SU-DHL-6 (cell line): ENCODE results near the gene PKNOX2.

Experiments used
- EZH2phosphoT487 ChIP-seq: fragments of 200-600 bp; sonication (generic), shearing (Covaris generic); conservative IDR thresholded peaks from 2 replicates; pipeline ENCODE4 v1.6.1; 2018; ENCODE audit warnings: mild to moderate bottlenecking, antibody characterized with exemption, low read length, moderate library complexity, mixed read lengths
- TF ChIP-seq, protein P1 (sequence below): fragments of 200-600 bp; sonication (generic); IDR thresholded peaks from one replicate; pipeline ENCODE4 v1.5.1; 2017; ENCODE audit warnings: antibody characterized with exemption, mild to moderate bottlenecking, low read length, moderate library complexity; ENCODE audit not compliant: insufficient read depth, poor library complexity, severe bottlenecking

DNA sequence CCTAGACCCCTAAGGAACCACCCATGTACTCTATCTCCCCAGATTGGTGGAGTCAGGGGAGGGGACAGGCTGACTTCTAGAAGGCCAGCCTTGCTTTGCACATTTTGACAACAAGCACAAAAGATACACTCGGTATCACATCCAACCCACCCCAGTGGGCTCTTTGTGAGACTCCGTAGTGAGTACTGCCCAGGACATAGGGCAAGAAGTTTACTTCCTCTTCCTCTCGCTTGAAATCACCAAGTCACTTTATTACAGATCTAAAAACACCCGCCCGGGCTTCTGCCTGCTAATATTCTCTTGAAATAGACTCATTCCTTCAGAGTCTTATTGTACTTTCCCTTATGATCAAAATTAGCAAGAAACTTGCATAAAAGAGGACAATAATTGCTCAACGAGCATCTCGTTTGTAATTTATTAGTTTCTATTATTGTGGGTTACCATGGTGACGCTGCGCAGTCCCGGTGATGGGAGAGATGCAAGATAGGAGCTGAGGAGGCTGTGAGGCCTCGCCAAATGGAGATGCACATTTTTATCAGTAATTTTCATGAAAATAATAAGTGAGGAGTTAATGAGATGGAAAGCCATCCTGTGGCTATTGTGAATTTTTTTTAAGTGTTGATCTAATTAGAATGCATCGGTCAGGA, 234.6 kb downstream of the PKNOX2 start:
- no peak for TF ChIP-seq EZH2phosphoT487
- TF ChIP-seq, protein P1, sequence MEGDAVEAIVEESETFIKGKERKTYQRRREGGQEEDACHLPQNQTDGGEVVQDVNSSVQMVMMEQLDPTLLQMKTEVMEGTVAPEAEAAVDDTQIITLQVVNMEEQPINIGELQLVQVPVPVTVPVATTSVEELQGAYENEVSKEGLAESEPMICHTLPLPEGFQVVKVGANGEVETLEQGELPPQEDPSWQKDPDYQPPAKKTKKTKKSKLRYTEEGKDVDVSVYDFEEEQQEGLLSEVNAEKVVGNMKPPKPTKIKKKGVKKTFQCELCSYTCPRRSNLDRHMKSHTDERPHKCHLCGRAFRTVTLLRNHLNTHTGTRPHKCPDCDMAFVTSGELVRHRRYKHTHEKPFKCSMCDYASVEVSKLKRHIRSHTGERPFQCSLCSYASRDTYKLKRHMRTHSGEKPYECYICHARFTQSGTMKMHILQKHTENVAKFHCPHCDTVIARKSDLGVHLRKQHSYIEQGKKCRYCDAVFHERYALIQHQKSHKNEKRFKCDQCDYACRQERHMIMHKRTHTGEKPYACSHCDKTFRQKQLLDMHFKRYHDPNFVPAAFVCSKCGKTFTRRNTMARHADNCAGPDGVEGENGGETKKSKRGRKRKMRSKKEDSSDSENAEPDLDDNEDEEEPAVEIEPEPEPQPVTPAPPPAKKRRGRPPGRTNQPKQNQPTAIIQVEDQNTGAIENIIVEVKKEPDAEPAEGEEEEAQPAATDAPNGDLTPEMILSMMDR, result no peak
